ENCODE measurements around the gene RAB12.
"Not testable (repeated sequence)": the region's sequence is repeated elsewhere in the genome, so short reads cannot be mapped to it uniquely, and the experiment has no call there.

The RAB12 gene

DNA sequence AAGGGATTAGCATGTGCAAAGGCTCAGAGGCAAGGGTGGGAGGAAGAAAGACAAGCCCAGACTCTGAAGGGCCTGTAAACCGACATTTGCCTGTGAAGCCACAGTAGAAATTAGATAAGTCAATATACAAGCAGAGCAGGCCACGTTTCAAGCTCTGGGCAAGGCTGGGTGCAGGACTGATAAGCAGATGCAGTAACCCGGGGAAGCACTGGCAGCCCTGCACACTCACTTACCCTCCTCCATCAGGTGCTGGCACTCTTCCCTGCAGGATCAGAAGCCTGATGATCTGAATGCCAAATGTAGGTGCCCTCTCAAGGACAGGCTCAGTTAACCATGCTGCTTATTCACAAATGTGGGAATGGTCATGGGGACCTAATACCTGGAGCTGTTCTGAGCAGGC, 46.3 kb upstream of the RAB12 start:
- no peak overlapping the region for H3K27ac ChIP-seq (ENCODE audit: poor library complexity, severe bottlenecking)
- no peaks in the 10 kb centered on the region for H3K9me3 ChIP-seq (ENCODE audit: severe bottlenecking)
- no peak for DNase-seq (ENCODE audit: low spot score)
- H3K4me1 ChIP-seq (ENCODE audit: insufficient read depth, poor library complexity, severe bottlenecking), result no peaks in the 10 kb centered on the region
- no peak for TF ChIP-seq CTCF (IDR thresholded peaks at IDR 0.05; ENCODE audit: poor library complexity, severe bottlenecking)
- H3K4me3 ChIP-seq (ENCODE audit: severe bottlenecking), result no peak overlapping the region
- ATAC-seq (ENCODE audit: low read depth), result no peak
- no peaks in the 10 kb centered on the region for H3K27me3 ChIP-seq (ENCODE audit: insufficient read depth, poor library complexity, severe bottlenecking)
- no peaks in the 10 kb centered on the region for H3K36me3 ChIP-seq (ENCODE audit: low read depth)

- H3K4me1 ChIP-seq (ENCODE audit: insufficient read depth, poor library complexity, severe bottlenecking), result no peaks in the 10 kb centered on the region
- no peak overlapping the region for H3K4me3 ChIP-seq (ENCODE audit: severe bottlenecking)
- H3K27ac ChIP-seq (ENCODE audit: poor library complexity, severe bottlenecking), result no peak overlapping the region
- H3K27me3 ChIP-seq (ENCODE audit: insufficient read depth, poor library complexity, severe bottlenecking), result no peaks in the 10 kb centered on the region
- no peaks in the 10 kb centered on the region for H3K9me3 ChIP-seq (ENCODE audit: severe bottlenecking)
- ATAC-seq (ENCODE audit: low read depth) (no peak), DNase-seq (ENCODE audit: low spot score) (no peak)
- H3K36me3 ChIP-seq (ENCODE audit: low read depth), result no peaks in the 10 kb centered on the region
- no peak for TF ChIP-seq CTCF (IDR thresholded peaks at IDR 0.05; ENCODE audit: poor library complexity, severe bottlenecking)
These were observed 37.8 kb upstream of the RAB12 start for GRCh38 chr18:8571399-8571798.

- H3K4me1 ChIP-seq (ENCODE audit: insufficient read depth, poor library complexity, severe bottlenecking); DNase-seq (ENCODE audit: low spot score); H3K9me3 ChIP-seq (ENCODE audit: severe bottlenecking); H3K27ac ChIP-seq (ENCODE audit: poor library complexity, severe bottlenecking); ATAC-seq (ENCODE audit: low read depth); H3K36me3 ChIP-seq (ENCODE audit: low read depth); H3K4me3 ChIP-seq (ENCODE audit: severe bottlenecking); H3K27me3 ChIP-seq (ENCODE audit: insufficient read depth, poor library complexity, severe bottlenecking): not testable (repeated sequence)
These were observed 35.5 kb upstream of the RAB12 start for GRCh38 chr18:8573766-8574165.

DNA sequence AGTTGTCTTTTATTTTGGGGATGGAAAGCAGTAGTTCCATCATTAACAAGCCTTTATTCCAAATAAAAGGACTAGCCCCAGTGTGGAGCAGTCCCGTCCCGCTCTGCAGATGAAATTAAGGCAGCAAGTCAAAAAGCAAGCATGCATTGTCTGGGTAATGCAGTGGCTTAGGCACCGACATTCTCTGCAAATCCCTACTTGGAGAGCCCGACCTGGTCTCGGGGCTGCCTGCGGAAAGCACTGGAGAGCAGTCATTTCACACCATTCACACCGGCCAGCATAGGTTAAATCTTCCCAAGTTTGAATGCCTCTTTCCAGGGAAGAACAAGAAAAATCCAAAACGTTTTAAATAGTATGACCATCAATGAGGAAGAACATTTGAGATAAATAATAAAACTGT, 24.4 kb upstream of the RAB12 start:
- no peaks in the 10 kb centered on the region for H3K36me3 ChIP-seq (ENCODE audit: low read depth)
- ATAC-seq (ENCODE audit: low read depth) (no peak), DNase-seq (ENCODE audit: low spot score) (no peak)
- H3K27ac ChIP-seq (ENCODE audit: poor library complexity, severe bottlenecking), result no peak overlapping the region
- H3K27me3 ChIP-seq (ENCODE audit: insufficient read depth, poor library complexity, severe bottlenecking), result no peaks in the 10 kb centered on the region
- H3K9me3 ChIP-seq (ENCODE audit: severe bottlenecking), result no peaks in the 10 kb centered on the region
- H3K4me1 ChIP-seq (ENCODE audit: insufficient read depth, poor library complexity, severe bottlenecking), result no peaks in the 10 kb centered on the region
- no peak for TF ChIP-seq CTCF (IDR thresholded peaks at IDR 0.05; ENCODE audit: poor library complexity, severe bottlenecking)
- no peak overlapping the region for H3K4me3 ChIP-seq (ENCODE audit: severe bottlenecking)

DNA sequence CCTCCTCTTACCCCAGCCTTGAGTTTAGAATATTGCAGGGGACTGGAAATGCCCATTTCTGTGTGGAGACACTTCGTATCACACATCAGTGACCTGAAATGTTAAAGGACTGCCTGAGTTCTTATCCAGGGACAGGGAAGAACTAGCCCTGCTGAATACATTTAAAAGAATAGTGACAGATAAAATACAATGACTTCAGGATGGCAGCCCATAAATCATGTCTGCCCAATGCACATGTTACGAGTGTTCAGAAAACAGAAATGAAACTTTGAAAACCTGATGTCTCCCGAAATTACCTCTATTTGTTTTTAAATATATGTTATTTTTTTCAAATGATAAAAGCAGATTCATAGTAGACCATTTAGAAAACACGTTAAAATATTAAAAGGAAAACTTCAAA, 22.3 kb upstream of the RAB12 start:
- H3K27me3 ChIP-seq (ENCODE audit: insufficient read depth, poor library complexity, severe bottlenecking), result no peaks in the 10 kb centered on the region
- no peaks in the 10 kb centered on the region for H3K4me1 ChIP-seq (ENCODE audit: insufficient read depth, poor library complexity, severe bottlenecking)
- no peak overlapping the region for H3K27ac ChIP-seq (ENCODE audit: poor library complexity, severe bottlenecking)
- TF ChIP-seq CTCF (IDR thresholded peaks at IDR 0.05; ENCODE audit: poor library complexity, severe bottlenecking), result no peak
- no peak for DNase-seq (ENCODE audit: low spot score)
- H3K4me3 ChIP-seq (ENCODE audit: severe bottlenecking), result no peak overlapping the region
- H3K9me3 ChIP-seq (ENCODE audit: severe bottlenecking), result no peaks in the 10 kb centered on the region
- no peak for ATAC-seq (ENCODE audit: low read depth)
- H3K36me3 ChIP-seq (ENCODE audit: low read depth), result no peaks in the 10 kb centered on the region
